SJCRH30 (cell line): ENCODE data around the gene POLE4. TPM values are rescaled to one million over a fixed set of nuclear protein-coding genes. Genes with fewer than 3 reads are reported as not detected.

Experiments used
- DNase-seq, 2 experiments: peaks; one replicate each; pipeline ENCODE4 v3.0.0-alpha.2; 2015 to 2020
- H3K27ac ChIP-seq: fragments of 250-450 bp; sonication (Bioruptor Pico); 2 replicates; pipeline ENCODE4 v1.5.1; 2020; ENCODE audit warnings: mild to moderate bottlenecking, moderate library complexity
- H3K27me3 ChIP-seq: fragments of 250-450 bp; sonication (Bioruptor Pico); 2 replicates; pipeline ENCODE4 v1.5.1; 2020; ENCODE audit warnings: mild to moderate bottlenecking, moderate library complexity
- H3K36me3 ChIP-seq: fragments of 250-450 bp; sonication (Bioruptor Pico); 2 replicates; pipeline ENCODE4 v1.5.1; 2020; ENCODE audit warnings: mild to moderate bottlenecking, moderate library complexity
- H3K4me1 ChIP-seq: fragments of 250-450 bp; sonication (Bioruptor Pico); 2 replicates; pipeline ENCODE4 v1.5.1; 2020; ENCODE audit warnings: mild to moderate bottlenecking, moderate library complexity
- H3K4me3 ChIP-seq: fragments of 250-450 bp; sonication (Bioruptor Pico); 2 replicates; pipeline ENCODE4 v1.5.1; 2020; ENCODE audit warnings: mild to moderate bottlenecking, moderate library complexity
- H3K9me3 ChIP-seq: fragments of 250-450 bp; sonication (Bioruptor Pico); replicated peaks from 2 replicates; pipeline ENCODE4 v1.5.1; 2020; ENCODE audit warnings: mild to moderate bottlenecking, moderate library complexity
- total RNA-seq: library from RNA; depleted of rRNA; stranded (reverse); fragments of >200 nt; shearing (Covaris generic); gene quantifications from 2 replicates; pipeline ENCODE4 v1.2.3, GENCODE V29; 2014

POLE4 gene
- total RNA-seq, 1 experiment from 2014 or later: 67.0 TPM

DNA sequence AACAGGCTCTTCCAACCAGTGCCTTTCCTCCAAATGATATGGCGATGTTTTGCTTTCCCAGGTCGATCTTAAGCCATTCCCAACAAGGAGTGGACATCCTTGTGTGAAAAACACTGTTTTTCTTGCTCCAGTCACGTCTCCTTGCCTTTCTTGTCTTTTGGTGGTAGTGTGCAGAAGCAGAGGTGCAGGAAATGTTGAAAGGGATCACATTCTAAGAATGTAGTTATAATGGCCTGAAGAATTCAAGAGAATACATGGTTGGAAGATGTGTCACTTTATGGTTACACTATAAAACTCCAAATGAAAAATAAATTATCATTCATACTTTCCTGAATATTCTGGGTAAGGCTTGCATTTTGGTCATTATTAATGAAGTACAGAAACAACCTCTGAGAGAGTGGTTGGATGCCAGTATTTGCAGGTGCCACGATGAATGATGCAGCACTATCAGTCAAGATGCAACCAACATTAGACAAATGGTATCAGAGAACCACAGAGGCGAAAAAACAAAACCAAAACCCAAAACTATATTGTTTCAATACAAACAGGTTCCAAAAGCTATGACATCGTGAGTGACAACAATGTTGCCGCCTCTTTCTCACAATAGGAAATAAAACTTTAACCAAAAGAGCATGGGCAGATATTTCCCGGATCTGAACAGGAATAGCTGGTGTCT is 27.5 kb upstream of the POLE4 start:
- no peaks in the 10 kb centered on the region for H3K27me3 ChIP-seq
- DNase-seq: no peak
- H3K4me3 ChIP-seq: no peak overlapping the region
- H3K9me3 ChIP-seq: no peaks in the 10 kb centered on the region
- H3K36me3 ChIP-seq: no peaks in the 10 kb centered on the region
- no peak overlapping the region for H3K27ac ChIP-seq
- peaks cover 5% of the 10 kb centered on the region; the same call in 1 of the 2 replicates for H3K4me1 ChIP-seq

DNA sequence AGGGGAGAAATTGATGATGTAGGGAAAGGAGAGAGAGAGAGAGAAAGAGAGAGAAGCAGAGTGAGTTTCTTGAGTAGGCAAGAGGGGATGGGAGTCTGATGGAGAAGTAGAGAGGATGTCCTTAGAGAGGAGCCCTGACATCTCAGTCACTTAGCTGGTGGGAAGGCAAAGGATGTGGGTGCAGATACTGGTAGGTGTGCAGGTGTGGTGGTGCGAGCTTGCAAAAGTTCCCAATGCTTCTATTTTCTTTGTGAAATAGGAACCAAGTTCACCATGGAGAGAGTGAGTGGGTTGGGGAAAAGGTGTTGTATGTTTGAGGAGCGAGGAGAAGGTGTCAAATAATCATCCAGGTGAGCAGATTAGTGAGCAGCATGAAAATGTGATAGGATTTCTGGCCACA is 26.5 kb upstream of the POLE4 start:
- DNase-seq: no peak
- no peak overlapping the region for H3K4me3 ChIP-seq
- H3K27me3 ChIP-seq: no peaks in the 10 kb centered on the region
- peaks cover 5% of the 10 kb centered on the region; the same call in 1 of the 2 replicates for H3K4me1 ChIP-seq
- H3K27ac ChIP-seq: no peak overlapping the region
- no peaks in the 10 kb centered on the region for H3K9me3 ChIP-seq
- H3K36me3 ChIP-seq: no peaks in the 10 kb centered on the region

DNA sequence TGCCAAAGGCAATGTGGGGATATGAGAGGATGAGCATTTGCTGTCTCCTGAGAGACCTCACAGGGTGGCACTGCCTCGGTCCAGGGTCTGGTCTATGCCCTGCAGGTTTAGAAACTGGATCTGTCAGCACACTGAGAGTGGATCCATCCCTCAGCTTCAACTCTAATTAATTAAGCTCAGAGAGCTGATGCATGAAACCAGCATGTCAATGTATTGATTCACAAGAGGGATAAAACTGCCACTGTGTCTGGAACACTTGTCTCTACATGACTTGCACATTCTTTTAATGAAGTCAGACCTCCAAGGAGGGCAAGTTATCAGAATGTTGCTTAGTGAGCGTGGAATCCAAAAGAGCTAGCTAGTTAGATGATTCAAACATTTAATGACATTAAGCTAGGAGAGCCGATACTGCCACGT is 22.5 kb upstream of the POLE4 start:
- no peaks in the 10 kb centered on the region; the same call in 1 of the 2 replicates for H3K36me3 ChIP-seq
- no peak for DNase-seq
- H3K4me1 ChIP-seq: peaks cover 5% of the 10 kb centered on the region; the same call in 1 of the 2 replicates
- no peaks in the 10 kb centered on the region for H3K9me3 ChIP-seq
- H3K27me3 ChIP-seq: no peaks in the 10 kb centered on the region
- no peak overlapping the region for H3K27ac ChIP-seq
- H3K4me3 ChIP-seq: no peak overlapping the region

DNA sequence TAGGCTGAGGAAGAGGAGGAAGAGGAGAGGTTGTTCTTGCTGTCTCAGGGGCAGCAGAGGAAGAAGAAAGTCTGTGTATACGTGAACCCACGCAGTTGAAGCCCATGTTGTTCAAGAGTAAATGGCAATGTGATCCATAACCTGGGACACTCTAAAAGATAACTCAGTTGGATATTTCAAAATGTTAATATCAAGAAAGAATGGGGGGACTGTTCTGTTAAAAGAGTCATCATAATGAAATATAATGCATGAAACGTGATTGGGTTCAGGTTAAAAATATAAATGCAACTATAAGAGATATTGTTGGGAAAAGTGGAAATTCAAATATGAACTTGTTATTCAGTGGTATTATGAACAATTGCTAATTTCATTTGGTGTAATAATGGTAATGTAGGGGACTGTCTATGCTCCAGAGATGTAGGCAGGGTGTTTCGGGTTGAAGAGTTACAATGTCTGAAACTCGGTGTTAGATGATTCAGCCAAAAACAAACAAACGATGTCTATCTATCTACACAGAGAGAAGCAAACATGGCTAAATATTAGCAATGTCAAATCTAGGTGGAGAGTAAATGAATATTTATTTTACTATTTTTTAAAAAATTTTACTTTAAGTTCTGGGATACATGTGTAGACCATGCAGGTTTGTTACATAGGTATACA is 21.1 kb upstream of the POLE4 start:
- Histone ChIP-seq H3K4me1 (peaks cover 5% of the 10 kb centered on the region; the same call in 1 of the 2 replicates), H3K27ac (no peak overlapping the region), H3K27me3 (no peaks in the 10 kb centered on the region), H3K9me3 (no peaks in the 10 kb centered on the region), H3K4me3 (no peak overlapping the region), H3K36me3 (no peaks in the 10 kb centered on the region; the same call in 1 of the 2 replicates)
- no peak for DNase-seq

DNA sequence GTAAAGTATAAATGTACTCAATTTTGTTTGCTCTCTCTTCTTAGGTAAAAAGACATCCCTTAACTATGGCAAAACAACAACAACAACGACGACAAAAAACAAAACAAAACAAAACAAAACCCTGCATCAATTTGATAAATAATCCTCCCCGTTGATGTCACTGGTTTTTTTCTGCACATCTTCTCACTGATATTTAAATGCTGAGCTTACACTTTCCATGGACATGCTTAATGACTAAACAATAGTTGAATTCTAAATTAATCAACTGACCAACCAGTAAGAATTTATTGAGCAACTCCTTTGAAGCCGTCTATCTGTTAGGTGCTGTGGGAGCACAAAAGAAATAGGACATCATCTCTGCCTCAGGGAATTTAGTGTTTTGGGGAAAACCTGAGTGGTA is 20.2 kb upstream of the POLE4 start:
- Histone ChIP-seq H3K4me3 (no peak overlapping the region), H3K27me3 (no peaks in the 10 kb centered on the region), H3K9me3 (0 out of 2 replicates have a peak, but pooled peaks cover 3% of the 10 kb centered on the region), H3K36me3 (no peaks in the 10 kb centered on the region; the same call in 1 of the 2 replicates), H3K27ac (no peak overlapping the region), H3K4me1 (peaks cover 5% of the 10 kb centered on the region; the same call in 1 of the 2 replicates)
- DNase-seq: no peak

DNA sequence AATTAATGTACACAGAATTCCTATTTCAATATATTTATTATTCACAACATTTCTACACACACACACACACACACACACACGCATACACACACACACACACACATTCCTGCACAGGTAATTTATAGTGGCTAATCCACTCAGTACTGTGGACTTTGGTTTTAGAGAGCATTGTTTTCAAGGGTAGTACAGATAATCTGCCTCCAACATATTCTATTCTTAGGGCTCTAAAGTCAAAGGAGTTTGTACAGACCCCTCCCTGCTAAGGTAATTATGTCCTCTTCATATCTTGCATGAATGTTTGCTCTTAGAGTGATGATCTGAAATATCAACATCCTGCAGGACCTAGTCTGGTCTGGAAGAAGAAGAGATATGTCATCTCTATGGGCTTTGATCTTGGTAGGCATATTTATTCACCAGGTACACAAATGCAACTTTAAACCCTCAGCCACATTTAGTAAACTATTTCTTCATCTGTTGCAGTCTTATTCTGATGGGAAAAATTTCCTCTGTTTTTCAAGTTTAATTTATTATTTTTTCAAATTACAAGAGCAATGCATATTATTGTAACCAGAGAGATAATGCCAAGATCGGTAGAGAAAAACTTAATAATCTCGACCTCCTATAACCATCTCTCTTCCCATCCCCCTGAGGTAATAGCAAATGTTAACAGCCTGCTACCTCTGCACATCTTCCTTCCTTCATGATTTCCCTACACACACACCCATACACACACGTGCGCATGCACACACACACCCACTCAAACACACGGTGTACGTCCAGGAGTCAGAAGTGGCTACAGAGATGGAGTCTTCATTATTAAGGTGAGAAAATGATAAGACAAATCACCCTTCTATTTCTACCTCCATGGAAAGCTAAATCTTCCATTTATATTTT is 18.3 kb upstream of the POLE4 start:
- no peak overlapping the region for H3K27ac ChIP-seq
- H3K4me1 ChIP-seq: peaks cover 5% of the 10 kb centered on the region; the same call in 1 of the 2 replicates
- no peaks in the 10 kb centered on the region for H3K27me3 ChIP-seq
- no peaks in the 10 kb centered on the region; the same call in 1 of the 2 replicates for H3K36me3 ChIP-seq
- H3K9me3 ChIP-seq: 0 out of 2 replicates have a peak, but pooled peaks cover 3% of the 10 kb centered on the region
- no peak overlapping the region for H3K4me3 ChIP-seq
- DNase-seq: no peak

DNA sequence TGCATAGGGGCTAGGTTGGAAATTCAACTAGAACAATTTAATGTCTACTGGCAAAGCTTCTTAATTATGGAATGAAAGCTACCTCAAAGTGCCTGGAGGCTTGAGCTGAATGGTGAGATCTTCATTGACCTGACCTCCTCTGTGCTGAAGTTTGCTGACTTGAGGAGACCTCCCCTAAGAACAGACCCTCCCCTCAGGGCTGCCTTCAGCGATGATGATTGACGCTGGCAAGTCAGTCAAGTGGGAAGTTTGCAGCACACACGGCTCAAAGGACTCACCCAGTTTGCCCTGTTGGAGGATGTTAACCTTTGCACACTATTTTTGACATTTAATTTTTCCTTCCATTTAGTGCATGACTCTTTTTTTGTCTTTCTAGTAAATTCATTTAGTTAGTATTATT is 17.2 kb upstream of the POLE4 start:
- no peaks in the 10 kb centered on the region for H3K4me1 ChIP-seq
- no peaks in the 10 kb centered on the region; the same call in 1 of the 2 replicates for H3K36me3 ChIP-seq
- H3K9me3 ChIP-seq: 0 out of 2 replicates have a peak, but pooled peaks cover 3% of the 10 kb centered on the region
- DNase-seq: no peak
- H3K27me3 ChIP-seq: no peaks in the 10 kb centered on the region; the same call in 1 of the 2 replicates
- no peak overlapping the region for H3K4me3 ChIP-seq
- H3K27ac ChIP-seq: no peak overlapping the region

DNA sequence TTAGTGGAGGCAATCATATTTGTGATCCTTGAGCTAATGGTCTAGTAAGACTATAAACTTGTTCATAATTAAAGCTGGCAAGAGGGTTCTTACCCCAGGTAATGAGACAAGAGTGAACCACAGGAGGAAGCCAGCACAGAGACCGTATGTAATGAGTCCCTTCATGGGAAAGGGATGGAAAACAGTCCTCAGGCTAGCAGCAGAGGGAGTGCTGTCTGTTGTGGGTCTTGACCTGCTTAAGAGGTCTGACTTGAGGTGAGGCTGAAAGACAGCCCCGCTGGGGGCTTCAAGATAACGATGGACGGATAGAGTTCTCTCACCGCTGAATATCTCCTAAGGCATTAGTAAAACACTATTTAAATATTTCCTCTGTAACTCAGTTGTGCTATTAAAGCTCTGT is 16.2 kb upstream of the POLE4 start:
- DNase-seq: no peak
- 0 out of 2 replicates have a peak, but pooled peaks cover 3% of the 10 kb centered on the region for H3K9me3 ChIP-seq
- no peaks in the 10 kb centered on the region; the same call in none of the 2 replicates for H3K36me3 ChIP-seq
- no peaks in the 10 kb centered on the region; the same call in 1 of the 2 replicates for H3K27me3 ChIP-seq
- no peak overlapping the region for H3K4me3 ChIP-seq
- H3K4me1 ChIP-seq: no peaks in the 10 kb centered on the region
- H3K27ac ChIP-seq: no peak overlapping the region

DNA sequence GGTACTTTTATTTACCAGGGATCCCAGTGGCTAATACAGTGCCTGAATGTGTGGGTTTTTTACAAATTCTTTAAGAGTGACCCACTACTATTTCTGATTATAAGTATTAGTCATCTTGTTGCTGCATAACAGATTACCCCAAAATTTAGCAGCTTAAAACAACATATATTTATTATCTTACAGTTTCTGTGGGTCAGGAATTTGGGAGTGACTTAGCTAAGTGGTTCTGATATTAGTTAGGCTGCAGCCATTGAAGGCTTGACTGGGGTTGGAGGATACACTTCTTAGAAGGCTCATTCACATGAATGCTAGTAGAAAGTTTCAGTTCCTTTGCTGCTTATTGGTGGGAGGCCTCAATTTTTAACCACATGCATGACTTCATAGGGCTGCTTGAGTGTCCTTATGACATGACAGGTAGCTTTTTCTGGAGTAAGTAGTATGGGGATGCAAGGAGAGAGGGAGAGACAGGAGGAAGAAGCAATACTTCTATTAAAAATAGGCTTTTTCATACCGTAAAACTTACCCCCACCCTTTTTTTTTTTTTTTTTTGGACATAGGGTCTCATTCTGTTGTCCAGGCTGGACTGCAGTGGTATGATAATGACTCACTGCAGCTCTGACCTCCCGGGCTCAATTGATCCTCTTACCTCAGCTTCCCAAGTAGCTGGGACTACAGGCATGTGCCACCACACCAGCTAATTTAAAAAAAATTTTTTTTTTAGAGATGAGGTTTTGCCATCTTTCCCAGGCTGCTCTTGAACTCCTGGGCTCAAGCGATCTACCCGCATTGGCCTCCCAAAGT is 13.3 kb upstream of the POLE4 start:
- no peak overlapping the region for H3K4me3 ChIP-seq
- H3K27ac ChIP-seq: no peak overlapping the region
- 0 out of 2 replicates have a peak, but pooled peaks cover 3% of the 10 kb centered on the region for H3K9me3 ChIP-seq
- no peak for DNase-seq
- no peaks in the 10 kb centered on the region; the same call in 1 of the 2 replicates for H3K27me3 ChIP-seq
- no peaks in the 10 kb centered on the region; the same call in 1 of the 2 replicates for H3K36me3 ChIP-seq
- H3K4me1 ChIP-seq: no peaks in the 10 kb centered on the region

DNA sequence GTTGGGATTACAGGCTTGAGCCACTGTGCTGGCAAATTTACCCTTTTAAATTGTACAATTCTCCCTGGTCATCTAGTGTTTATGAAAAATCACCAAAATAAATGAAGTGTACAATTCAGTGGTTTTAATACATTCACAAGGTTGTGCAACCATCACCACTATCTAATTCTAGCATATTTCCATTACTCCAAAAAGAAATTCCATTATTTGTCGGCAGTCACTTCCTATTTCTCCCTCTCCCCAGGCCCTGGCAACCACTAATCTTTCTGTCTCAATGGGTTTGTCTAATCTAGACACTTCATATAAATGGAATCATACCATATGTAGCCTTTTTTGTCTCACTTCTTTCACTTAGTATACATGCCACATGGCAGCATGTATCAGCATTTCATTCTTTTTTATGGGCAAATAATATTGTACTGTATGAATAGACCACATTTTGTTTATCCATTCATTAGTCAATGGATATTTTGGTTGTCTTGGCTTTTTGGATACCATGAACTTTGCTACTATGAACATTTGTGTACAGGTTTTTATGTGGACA is 12.6 kb upstream of the POLE4 start:
- H3K9me3 ChIP-seq: 0 out of 2 replicates have a peak, but pooled peaks cover 7% of the 10 kb centered on the region
- H3K27me3 ChIP-seq: no peaks in the 10 kb centered on the region; the same call in 1 of the 2 replicates
- no peak for DNase-seq
- H3K4me1 ChIP-seq: no peaks in the 10 kb centered on the region
- no peaks in the 10 kb centered on the region; the same call in 1 of the 2 replicates for H3K36me3 ChIP-seq
- H3K27ac ChIP-seq: no peak overlapping the region
- no peak overlapping the region for H3K4me3 ChIP-seq

DNA sequence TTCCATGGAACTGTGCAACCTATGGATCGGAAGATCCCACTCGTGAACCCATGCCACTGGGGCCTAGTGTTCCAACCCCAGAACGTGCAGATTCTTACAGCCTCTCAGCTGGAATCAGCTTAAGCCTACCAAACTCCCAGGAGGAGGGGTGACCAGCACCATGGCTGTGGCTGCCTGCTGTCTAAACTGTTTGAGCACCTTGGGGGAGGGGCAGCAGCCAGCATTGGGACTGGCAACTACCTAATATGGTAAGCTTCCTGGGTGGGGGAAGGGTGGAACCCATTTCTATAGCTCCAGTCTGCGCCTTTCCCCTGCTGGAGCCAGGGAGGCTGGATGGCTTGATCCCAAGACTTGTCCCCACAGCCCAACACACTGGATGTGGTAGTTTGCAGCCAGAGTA is 10.7 kb upstream of the POLE4 start:
- no peak for DNase-seq
- no peaks in the 10 kb centered on the region; the same call in none of the 2 replicates for H3K36me3 ChIP-seq
- H3K4me1 ChIP-seq: no peaks in the 10 kb centered on the region

DNA sequence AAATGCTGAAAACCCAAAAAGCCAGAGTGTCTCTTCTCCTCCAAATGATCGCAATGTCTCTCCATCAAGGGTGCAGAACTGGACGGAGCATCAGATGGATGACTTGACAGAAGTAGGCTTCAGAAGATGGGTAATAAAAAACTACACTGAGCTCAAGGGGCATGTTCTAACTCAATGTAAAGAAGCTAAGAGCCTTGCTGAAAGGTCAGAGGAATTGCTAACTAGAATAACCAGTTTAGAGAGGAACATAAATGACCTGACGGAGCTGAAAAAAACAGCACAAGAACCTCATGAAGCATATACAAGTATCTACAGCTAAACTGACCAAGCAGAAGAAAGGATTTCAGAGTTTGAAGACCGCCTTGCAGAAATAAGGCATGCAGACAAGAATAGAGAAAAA is 9.7 kb upstream of the POLE4 start:
- Histone ChIP-seq H3K36me3 (no peaks in the 10 kb centered on the region; the same call in none of the 2 replicates), H3K27ac (no peak overlapping the region), H3K4me3 (no peak overlapping the region), H3K9me3 (0 out of 2 replicates have a peak, but pooled peaks cover 7% of the 10 kb centered on the region), H3K27me3 (no peaks in the 10 kb centered on the region; the same call in 1 of the 2 replicates), H3K4me1 (no peaks in the 10 kb centered on the region)
- no peak for DNase-seq

More for the DNA sequence above, 10.7 kb upstream of the POLE4 start:
- no peak overlapping the region for H3K27ac ChIP-seq
- no peak overlapping the region for H3K4me3 ChIP-seq
- H3K9me3 ChIP-seq: 0 out of 2 replicates have a peak, but pooled peaks cover 6% of the 10 kb centered on the region
- no peaks in the 10 kb centered on the region; the same call in 1 of the 2 replicates for H3K27me3 ChIP-seq

DNA sequence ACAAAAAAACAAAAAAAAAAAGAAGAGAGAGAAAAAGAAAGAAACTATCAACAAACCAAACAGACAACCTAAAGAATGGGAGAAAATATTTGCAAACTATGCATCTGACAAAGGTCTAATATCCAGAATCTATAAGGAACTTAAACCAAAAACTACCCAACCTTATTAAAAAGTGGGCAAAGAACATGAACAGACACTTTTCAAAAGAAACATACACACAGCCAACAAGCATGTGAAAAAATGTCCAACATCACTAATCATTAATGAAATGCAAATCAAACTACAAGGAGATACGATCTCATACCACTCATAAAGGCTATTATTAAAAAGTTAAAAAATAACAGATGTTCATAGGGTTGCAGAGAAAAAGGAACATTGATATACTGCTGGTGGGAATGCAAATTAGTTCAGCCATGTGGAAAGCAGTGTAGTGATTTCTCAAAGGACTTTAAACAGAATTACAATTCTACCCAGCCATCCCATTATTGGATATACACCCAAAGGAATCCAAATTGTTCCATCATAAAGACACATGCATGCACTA is 7.2 kb upstream of the POLE4 start:
- Histone ChIP-seq H3K27me3 (no peaks in the 10 kb centered on the region), H3K9me3 (0 out of 2 replicates have a peak, but pooled peaks cover 7% of the 10 kb centered on the region), H3K27ac (no peak overlapping the region), H3K4me1 (no peaks in the 10 kb centered on the region), H3K36me3 (no peaks in the 10 kb centered on the region; the same call in none of the 2 replicates), H3K4me3 (no peak overlapping the region)
- no peak for DNase-seq
